ENCODE measurements around the gene GRIK5.

DNA sequence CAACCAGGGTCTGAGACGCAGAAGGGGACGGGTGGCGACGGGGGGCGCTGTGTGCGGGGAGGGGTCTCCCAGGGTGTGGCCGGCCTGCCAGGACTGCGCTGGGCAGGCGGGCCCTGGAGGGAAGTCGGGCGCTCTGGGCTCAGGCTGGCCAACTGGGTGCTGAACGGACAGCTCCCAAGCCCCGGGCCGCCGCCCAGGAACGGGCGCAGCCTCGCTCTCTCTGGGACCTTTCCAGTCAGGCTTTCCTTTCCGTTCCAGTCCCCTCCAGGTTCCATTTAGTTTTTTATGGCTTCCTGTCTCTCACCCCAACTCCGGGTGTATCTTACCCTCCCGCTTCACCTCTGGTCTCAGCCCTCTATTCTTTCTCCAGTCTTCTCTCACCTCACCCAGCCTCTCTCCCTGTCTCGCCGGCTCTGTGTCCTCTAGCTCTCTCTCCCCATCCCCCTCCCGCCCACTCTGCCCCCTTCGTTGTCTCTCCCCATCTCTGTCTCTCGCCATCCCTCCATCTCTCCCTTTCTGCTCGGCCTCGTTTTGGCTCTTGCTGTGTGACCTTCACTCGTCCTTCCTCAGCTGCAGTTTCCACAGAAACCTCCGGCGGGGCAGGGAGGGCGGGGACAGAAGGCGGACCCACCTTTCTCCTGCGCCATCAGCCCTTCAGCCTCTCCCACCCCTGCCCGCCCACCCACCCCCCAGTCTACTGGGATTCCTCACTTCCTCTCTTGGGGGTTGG, 72.7 kb downstream of the GRIK5 start:
- TF ChIP-seq, protein P1, sequence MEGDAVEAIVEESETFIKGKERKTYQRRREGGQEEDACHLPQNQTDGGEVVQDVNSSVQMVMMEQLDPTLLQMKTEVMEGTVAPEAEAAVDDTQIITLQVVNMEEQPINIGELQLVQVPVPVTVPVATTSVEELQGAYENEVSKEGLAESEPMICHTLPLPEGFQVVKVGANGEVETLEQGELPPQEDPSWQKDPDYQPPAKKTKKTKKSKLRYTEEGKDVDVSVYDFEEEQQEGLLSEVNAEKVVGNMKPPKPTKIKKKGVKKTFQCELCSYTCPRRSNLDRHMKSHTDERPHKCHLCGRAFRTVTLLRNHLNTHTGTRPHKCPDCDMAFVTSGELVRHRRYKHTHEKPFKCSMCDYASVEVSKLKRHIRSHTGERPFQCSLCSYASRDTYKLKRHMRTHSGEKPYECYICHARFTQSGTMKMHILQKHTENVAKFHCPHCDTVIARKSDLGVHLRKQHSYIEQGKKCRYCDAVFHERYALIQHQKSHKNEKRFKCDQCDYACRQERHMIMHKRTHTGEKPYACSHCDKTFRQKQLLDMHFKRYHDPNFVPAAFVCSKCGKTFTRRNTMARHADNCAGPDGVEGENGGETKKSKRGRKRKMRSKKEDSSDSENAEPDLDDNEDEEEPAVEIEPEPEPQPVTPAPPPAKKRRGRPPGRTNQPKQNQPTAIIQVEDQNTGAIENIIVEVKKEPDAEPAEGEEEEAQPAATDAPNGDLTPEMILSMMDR (conservative IDR thresholded peaks at IDR 0.05) = no peak
- no peak for TF ChIP-seq ZFX (IDR thresholded peaks at IDR 0.05)
